Ammon's horn (tissue), 1 donor: Measurements from ENCODE around the gene PTMA.

Experiments used
- DNase-seq: peaks from one replicate; pipeline ENCODE4 v3.0.0-alpha.2; 2016; ENCODE audit warnings: low spot score

Gene PTMA

DNA sequence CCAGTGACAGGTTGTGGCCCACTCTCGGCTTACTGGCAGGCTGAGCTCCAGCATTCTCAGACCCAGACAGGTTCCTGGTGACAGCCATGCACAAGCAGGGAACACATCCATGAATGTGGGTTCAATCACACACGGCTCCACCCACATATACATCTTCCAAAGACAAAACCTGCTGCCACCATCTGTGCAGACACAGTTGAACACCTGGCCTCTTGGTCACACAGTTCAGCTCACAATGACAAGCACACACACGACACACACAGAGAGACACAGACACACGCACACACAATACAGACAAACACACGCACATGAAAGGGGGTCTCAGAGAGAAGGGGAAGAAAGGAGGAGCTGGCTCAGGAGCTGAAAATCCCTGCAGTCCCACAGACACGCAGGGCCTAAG, 32.1 kb upstream of the PTMA start:
- DNase-seq: no peak

GRCh38 chr2:231677632-231678104, 30.7 kb upstream of the PTMA start:
- DNase-seq: peak; percentile 88

DNA sequence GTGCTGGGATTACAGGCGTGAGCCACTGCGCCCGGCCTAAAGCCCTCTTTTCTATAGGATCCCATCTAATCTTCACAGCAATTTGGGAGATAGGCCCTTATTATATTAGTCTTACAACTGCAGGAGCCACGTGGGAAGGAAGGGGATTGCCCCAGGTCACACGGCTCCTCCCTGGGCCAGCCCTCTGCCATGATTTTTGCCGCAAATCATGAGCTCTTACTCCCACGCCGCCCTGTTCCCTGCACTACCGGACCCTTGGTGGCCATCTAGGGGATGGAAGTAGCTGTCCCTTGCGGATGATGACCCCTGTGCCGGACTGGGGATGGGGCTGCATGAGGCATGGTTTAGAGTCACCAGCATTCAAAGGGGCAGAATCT, 28.4 kb upstream of the PTMA start:
- no peak for DNase-seq

DNA sequence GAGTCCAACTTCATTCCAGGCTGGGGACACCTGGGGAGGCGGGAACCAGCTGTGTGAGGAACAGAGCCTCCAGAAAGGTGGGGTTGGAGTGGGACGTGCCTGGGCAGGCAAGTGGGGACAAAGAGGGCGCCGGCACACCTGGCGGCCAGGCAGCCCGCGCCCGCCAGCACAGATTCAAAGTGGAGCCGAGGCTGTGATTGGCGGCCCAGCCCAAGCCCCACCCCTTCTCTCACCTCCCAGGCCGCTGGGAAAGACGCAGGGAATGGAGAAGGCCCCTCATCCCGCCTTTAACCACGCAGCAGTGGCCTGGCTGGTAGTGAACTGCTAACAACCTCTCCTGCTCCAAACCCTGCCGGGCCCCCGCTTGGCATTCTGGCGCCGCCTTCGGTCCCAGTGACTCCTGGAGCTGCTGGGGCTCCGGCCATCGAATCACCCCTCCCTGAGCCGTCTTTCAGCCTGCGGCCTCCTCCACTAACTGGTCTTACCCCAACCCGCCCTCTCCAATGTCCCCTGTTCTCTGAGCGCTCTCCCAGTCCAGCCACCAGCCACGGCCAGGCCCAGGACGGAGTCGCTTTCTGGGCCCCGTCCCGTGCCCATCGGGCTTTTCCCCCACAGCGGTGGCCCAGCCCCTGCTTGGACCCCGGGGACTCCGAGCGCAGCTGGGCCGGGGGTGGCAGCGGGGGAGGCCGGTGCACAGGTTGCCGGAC, 27.9 kb upstream of the PTMA start:
- DNase-seq: no peak

DNA sequence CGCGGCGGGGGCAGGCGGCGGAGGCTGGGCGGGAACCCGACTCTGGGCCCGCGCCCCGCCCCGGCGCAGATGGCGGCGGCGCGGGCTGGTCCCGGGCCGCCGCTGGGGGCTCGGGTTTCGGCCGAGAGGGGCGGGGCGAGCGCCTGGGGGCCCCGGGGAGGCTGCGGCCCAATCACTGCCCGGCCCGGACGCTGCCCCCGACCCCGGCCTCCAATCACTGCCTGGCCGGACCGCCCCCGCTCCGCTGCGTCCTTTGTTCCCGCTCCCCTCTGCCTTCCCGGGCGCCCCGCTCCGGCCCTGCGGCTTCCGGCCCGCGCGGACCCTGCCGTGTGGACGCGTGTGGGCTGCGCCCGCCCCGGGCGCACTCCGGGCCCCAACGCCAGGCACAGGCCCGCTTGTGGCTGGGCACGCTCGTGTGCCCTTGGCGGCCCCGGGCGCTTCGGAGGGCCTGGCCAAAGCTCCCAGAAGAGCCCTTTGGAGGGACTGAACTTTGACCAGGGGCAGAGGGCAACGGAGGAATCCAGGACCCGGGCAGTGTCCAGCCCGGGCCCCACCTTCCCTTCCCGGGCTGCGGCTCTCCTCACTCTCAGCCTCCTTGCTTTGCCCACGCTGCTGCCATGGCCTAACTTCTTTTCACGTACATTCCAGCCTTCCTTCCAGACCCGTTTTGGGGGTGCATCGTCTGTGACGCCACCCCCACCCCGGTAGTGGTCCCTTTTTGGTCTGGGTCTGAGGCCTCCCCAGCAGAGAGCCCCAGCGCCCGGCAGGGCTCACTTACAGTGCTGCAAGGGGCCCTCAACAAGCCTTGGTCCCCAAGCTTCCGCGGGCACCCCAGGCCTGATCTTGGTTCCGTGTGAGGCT, 27.1 kb upstream of the PTMA start:
- peak; percentile 89 for DNase-seq

DNA sequence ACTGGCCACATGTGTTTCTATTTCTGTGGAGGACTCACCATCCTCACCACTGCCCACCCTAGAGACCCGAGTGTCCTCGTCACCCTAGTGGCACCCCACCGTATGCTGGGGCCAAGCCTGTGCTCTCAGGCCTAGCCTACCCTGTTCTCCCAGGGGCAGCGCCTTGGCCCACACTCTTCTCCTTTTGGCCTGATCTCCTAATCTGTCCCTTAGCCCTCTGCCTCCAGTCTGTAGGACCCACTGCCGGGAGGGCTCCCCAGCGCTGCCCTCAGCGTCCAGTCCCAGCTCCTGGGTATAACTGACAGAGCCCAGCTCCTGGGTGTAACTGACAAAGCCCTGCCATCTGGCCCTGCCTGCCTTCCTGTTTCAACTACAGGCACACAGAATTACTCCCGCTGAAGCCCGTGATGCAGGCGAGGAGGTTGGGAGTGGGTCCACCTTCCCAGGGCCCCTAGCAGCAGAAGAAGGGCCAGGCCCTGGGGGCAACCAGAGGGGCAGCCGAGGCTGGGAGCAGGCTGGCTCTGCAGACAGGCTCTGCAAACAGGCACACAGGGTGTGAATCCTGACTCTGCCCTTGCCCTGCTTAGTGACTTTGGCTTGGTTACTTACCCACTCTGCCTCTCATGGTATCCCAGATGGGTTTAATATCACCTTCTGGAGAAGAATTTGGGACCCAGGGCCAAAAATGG, 25.6 kb upstream of the PTMA start:
- no peak for DNase-seq

GRCh38 chr2:231683292-231684235, 24.8 kb upstream of the PTMA start:
- DNase-seq: peak; percentile 81

GRCh38 chr2:231684314-231685223, 23.8 kb upstream of the PTMA start:
- DNase-seq: peak; percentile 94

- peak; percentile 97 for DNase-seq
These were observed 22.8 kb upstream of the PTMA start for GRCh38 chr2:231685349-231686191.

GRCh38 chr2:231686192-231687100, 21.9 kb upstream of the PTMA start:
- DNase-seq: peak; percentile 36

GRCh38 chr2:231687133-231687852, 21.0 kb upstream of the PTMA start:
- DNase-seq: peak; percentile 90

DNA sequence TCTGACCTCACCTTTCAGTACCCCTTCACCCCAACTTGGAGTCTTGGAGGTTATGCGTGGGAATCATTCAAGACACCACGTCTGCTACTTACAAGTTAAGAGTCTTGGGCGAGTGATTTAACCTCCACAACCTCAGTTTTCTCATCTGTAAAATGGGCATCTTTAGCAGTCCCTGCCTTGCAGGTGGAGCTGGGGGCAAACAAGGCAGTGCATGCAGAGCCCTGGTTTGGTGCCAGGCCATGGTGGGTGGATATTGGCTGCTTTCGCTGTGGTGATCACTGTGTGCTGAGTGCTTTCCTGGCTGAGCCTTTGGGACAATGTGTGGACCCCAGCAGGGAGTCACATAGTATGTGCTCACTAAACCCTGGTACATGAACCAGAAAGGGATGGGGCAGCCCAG, 20.4 kb upstream of the PTMA start:
- DNase-seq: no peak

- DNase-seq: peak; percentile 15
These were observed 19.6 kb upstream of the PTMA start for GRCh38 chr2:231688719-231689118.

DNA sequence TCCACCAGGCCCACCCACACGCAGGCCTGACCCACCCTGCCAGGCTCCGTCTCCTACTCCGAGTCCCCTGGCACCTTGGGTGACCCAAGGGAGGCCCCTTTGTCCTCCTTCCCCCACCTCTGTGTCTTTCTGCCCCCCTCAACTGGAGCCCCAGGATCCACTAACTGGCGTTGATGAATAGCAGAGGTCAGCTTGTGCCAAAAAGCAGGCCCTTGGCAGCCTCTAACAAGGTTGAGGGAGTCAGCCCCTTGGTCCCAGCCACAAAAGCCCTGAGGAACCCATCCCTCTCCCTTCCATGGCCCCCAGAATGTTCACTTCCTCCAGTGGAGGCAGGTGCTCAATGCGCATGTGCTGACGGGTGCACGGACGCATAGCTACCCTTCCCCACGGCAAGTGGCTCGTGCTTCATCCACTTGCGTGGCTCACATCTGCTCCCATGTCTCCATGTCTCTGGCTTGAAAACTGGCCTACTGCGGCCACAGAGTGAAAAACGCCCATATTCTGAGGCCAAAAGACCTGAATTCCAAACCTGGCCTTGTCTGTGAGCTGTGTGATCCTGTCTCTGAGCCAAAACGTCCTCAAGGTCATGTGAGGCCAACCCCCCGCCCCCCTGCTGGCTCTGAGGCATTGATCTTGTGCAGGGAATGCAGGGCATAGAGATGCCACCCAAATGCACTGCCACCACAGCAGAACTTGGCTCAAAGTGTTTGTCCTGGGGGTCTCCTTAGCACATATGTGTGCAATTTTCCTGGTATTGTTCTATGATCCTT, 19.0 kb upstream of the PTMA start:
- DNase-seq: no peak

- no peak for DNase-seq
These were observed 17.0 kb upstream of the PTMA start for GRCh38 chr2:231691251-231691772.

DNA sequence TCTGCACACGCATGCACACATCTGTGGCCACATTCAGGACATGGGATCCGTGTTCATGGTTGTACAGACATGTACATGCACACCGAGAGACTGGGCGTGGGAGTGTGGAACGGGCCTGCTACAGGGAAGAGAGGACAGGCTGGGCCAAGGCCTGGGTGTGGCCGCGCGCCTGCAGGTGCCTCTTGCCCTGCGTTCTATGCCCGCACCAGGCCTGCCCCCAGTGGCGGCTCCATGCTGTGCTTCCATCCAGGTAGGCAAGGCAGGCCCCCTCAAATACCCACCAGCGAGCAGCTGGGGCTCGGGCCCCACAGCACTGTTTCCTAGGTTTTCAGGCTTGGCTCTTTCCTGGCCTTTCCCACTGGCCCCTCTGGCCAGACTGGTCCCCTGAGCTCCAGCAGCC, 15.5 kb upstream of the PTMA start:
- DNase-seq: no peak

- no peak for DNase-seq
These were observed 14.4 kb upstream of the PTMA start for GRCh38 chr2:231693956-231694355.
